ENCODE data around the gene MYBPC1.

GRCh38 chr12:101564912-101565311, 29.9 kb upstream of the MYBPC1 start:
- TF ChIP-seq RFX5 (IDR thresholded peaks at IDR 0.05; ENCODE audit: low read depth, low read length), result no peak
- TF ChIP-seq L3MBTL2 (IDR thresholded peaks at IDR 0.05), result no peak
- no peak for TF ChIP-seq KLF6 (CRISPR knock-in tag; IDR thresholded peaks at IDR 0.05; ENCODE audit: borderline replicate concordance)
- TF ChIP-seq, protein P1, sequence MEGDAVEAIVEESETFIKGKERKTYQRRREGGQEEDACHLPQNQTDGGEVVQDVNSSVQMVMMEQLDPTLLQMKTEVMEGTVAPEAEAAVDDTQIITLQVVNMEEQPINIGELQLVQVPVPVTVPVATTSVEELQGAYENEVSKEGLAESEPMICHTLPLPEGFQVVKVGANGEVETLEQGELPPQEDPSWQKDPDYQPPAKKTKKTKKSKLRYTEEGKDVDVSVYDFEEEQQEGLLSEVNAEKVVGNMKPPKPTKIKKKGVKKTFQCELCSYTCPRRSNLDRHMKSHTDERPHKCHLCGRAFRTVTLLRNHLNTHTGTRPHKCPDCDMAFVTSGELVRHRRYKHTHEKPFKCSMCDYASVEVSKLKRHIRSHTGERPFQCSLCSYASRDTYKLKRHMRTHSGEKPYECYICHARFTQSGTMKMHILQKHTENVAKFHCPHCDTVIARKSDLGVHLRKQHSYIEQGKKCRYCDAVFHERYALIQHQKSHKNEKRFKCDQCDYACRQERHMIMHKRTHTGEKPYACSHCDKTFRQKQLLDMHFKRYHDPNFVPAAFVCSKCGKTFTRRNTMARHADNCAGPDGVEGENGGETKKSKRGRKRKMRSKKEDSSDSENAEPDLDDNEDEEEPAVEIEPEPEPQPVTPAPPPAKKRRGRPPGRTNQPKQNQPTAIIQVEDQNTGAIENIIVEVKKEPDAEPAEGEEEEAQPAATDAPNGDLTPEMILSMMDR (IDR thresholded peaks at IDR 0.05 in 2 of 3, conservative IDR thresholded peaks at IDR 0.05 in 1 of 3; ENCODE audit: insufficient read depth in 2 of 3, low read depth in 1 of 3, low read length in 3 of 3), result no peak
- TF ChIP-seq FOXK2 (conservative IDR thresholded peaks at IDR 0.05 in 1 of 2, IDR thresholded peaks at IDR 0.05 in 1 of 2; ENCODE audit: low read depth in 2 of 2), result no peak
- TF ChIP-seq, protein P2, sequence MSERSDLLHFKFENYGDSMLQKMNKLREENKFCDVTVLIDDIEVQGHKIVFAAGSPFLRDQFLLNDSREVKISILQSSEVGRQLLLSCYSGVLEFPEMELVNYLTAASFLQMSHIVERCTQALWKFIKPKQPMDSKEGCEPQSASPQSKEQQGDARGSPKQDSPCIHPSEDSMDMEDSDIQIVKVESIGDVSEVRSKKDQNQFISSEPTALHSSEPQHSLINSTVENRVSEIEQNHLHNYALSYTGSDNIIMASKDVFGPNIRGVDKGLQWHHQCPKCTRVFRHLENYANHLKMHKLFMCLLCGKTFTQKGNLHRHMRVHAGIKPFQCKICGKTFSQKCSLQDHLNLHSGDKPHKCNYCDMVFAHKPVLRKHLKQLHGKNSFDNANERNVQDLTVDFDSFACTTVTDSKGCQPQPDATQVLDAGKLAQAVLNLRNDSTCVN (CRISPR knock-in tag; IDR thresholded peaks at IDR 0.05), result no peak

Data from K562 (cell line).